ENCODE results near the gene PPCDC. TPM values are rescaled to one million over a fixed set of nuclear protein-coding genes. Genes with fewer than 3 reads are reported as not detected.

Gene PPCDC
- polyA plus RNA-seq, 1 of the 3 experiments (the other 2 are of a cell fraction): 19.8 TPM

DNA sequence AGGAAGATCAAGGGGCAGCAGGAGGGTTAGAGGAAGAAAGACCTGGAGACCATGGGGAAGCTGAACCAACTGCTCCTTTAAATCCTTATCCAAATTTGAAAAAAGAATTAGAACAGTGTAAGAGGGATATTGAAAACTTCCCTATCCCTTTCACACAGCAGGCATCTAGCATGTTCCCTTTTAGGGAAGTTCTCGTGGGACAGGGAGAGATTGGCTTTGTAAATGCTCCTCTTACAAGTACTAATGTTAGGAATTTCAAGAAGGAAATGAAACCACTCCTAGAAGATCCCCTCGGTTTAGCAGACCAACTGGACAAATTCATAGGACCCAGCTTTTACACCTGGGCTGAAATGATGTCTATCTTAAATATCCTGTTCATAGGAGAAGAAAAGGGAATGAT lies 41.5 kb downstream of the PPCDC start:
- POLR2A ChIA-PET: no interaction called here
- H3K36me3 ChIP-seq (replicated peaks in 1 of 2; ENCODE audit: control insufficient read depth in 1 of 2, insufficient read depth in 2 of 2, low read length in 1 of 2): no peaks in the 10 kb centered on the region
- CTCF ChIA-PET: no interaction called here

DNA sequence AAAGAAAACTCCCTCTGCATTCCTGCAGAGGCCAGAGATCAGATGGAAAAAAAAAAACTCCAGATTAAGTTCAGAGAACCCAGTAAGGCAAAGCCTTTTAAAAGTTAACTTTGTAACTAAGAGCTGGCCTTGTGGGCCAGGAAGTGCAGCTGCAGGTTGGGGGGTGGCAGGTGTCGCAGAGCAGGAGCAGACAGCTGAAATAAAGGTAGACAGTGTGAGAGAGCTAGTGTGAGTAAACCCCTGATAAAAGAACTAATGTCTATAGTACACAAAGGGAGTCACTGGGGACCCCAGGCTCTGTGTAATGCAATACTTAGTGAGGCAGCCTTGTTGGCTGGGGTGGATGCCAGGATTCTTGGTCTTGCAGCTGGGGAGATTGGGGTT lies 42.1 kb downstream of the PPCDC start:
- Histone ChIP-seq H4K20me1 (ENCODE audit: insufficient read depth) (no peaks in the 10 kb centered on the region), H3F3A (replicated peaks; ENCODE audit: insufficient read depth) (peaks cover 2% of the 10 kb centered on the region), H3K27ac (ENCODE audit: low read depth in 2 of 2, low read length in 1 of 2) (no peak overlapping the region), H3K9ac (no peak overlapping the region), H2AFZ (ENCODE audit: low read depth) (no peak overlapping the region), H3K9me3 (no peaks in the 10 kb centered on the region), H3K79me2 (ENCODE audit: insufficient read depth) (no peaks in the 10 kb centered on the region), H3K4me1 (ENCODE audit: control insufficient read depth in 1 of 2, insufficient read depth in 2 of 2, low read depth in 1 of 2, low read length in 1 of 2) (peaks cover 3 to 5% of the 10 kb centered on the region in 2 experiments; a peak in 2 of 4 replicates), H3K27me3 (ENCODE audit: insufficient read depth) (no peaks in the 10 kb centered on the region), H3K4me3 (ENCODE audit: low read depth in 2 of 2, low read length in 1 of 2) (no peak overlapping the region), H3K4me2 (no peak overlapping the region), H3K9me2 (no peaks in the 10 kb centered on the region), H3K36me3 (replicated peaks in 1 of 2; ENCODE audit: control insufficient read depth in 1 of 2, insufficient read depth in 2 of 2, low read length in 1 of 2) (no peaks in the 10 kb centered on the region)
- 100% methylated on average over 1 of the region's 1 CpG for WGBS (ENCODE audit: low lambda C conversion rate)
- POLR2A ChIA-PET: no interaction called here
- DNase-seq: no peak
- CTCF ChIA-PET: interaction anchor here (0.7 to 1.4 kb wide), 2 partner anchors 36 to 139 kb away, joined by 3 to 6 read pairs; no protein-coding TSS in a partner anchor
- no peak for TF ChIP-seq CTCF (IDR thresholded peaks at IDR 0.05)
- no peak for TF ChIP-seq GATA2 (CRISPR knock-in tag; IDR thresholded peaks at IDR 0.05)
- TF ChIP-seq RXRA (IDR thresholded peaks at IDR 0.05; ENCODE audit: borderline replicate concordance, low read depth): no peak
- no peak for TF ChIP-seq RAD21 (IDR thresholded peaks at IDR 0.05; ENCODE audit: low read length)
- no peak for TF ChIP-seq ZBTB33 (IDR thresholded peaks at IDR 0.05; ENCODE audit: borderline replicate concordance, low read depth)
- TF ChIP-seq ELF1 (IDR thresholded peaks at IDR 0.05): no peak
- no peak for TF ChIP-seq YY1 (IDR thresholded peaks at IDR 0.05; ENCODE audit: low read depth)
- TF ChIP-seq, protein P1, sequence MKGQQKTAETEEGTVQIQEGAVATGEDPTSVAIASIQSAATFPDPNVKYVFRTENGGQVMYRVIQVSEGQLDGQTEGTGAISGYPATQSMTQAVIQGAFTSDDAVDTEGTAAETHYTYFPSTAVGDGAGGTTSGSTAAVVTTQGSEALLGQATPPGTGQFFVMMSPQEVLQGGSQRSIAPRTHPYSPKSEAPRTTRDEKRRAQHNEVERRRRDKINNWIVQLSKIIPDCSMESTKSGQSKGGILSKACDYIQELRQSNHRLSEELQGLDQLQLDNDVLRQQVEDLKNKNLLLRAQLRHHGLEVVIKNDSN (IDR thresholded peaks at IDR 0.05; ENCODE audit: borderline replicate concordance, low read depth): no peak

More for the DNA sequence above, 41.5 kb downstream of the PPCDC start:
- Histone ChIP-seq H3K9me3 (no peaks in the 10 kb centered on the region), H3F3A (replicated peaks; ENCODE audit: insufficient read depth) (peaks cover 2% of the 10 kb centered on the region), H3K79me2 (ENCODE audit: insufficient read depth) (no peaks in the 10 kb centered on the region), H3K4me2 (no peak overlapping the region), H3K27ac (ENCODE audit: low read depth in 2 of 2, low read length in 1 of 2) (no peak overlapping the region), H2AFZ (ENCODE audit: low read depth) (no peak overlapping the region), H3K4me1 (ENCODE audit: control insufficient read depth in 1 of 2, insufficient read depth in 2 of 2, low read depth in 1 of 2, low read length in 1 of 2) (peaks cover 3 to 5% of the 10 kb centered on the region in 2 experiments; a peak in 2 of 4 replicates), H3K9ac (no peak overlapping the region), H4K20me1 (ENCODE audit: insufficient read depth) (no peaks in the 10 kb centered on the region), H3K9me2 (no peaks in the 10 kb centered on the region), H3K4me3 (ENCODE audit: low read depth in 2 of 2, low read length in 1 of 2) (no peak overlapping the region), H3K27me3 (ENCODE audit: insufficient read depth) (no peaks in the 10 kb centered on the region)
- DNase-seq: no peak
- 80% methylated on average over 2 of the region's 2 CpGs for WGBS (ENCODE audit: low lambda C conversion rate)
- TF ChIP-seq IRF3 (IDR thresholded peaks at IDR 0.05; ENCODE audit: low read depth, low read length) (no peak), NFIC (IDR thresholded peaks at IDR 0.05; ENCODE audit: borderline replicate concordance) (no peak), RCOR1 (IDR thresholded peaks at IDR 0.05; ENCODE audit: low read length) (no peak), ZBTB33 (IDR thresholded peaks at IDR 0.05; ENCODE audit: borderline replicate concordance, low read depth) (no peak), MEF2A (IDR thresholded peaks at IDR 0.05; ENCODE audit: borderline replicate concordance, low read depth) (no peak), NRF1 (IDR thresholded peaks at IDR 0.05; ENCODE audit: low read depth, low read length) (no peak), GABPA (IDR thresholded peaks at IDR 0.05; ENCODE audit: low read depth) (no peak), FOXM1 (IDR thresholded peaks at IDR 0.05; ENCODE audit: low read depth) (no peak), SMC3 (IDR thresholded peaks at IDR 0.05; ENCODE audit: low read depth, low read length) (no peak), GATA2 (CRISPR knock-in tag; IDR thresholded peaks at IDR 0.05) (no peak), EZH2phosphoT487 (IDR thresholded peaks at IDR 0.05; ENCODE audit: borderline replicate concordance, low read depth) (no peak), TEAD4 (IDR thresholded peaks at IDR 0.05; ENCODE audit: borderline replicate concordance, insufficient read depth) (no peak)
- TF ChIP-seq, protein P1 (IDR thresholded peaks at IDR 0.05; ENCODE audit: borderline replicate concordance, low read depth): no peak
